ENCODE measurements around the gene LRMDA.

Gene LRMDA

GRCh38 chr10:75532253-75532924, 101.0 kb downstream of the LRMDA start:
- H3K79me2 ChIP-seq (ENCODE audit: insufficient read depth, low read length) = no peaks in the 10 kb centered on the region
- H3K4me2 ChIP-seq (ENCODE audit: low read depth, low read length, poor library complexity, severe bottlenecking) = no peak overlapping the region
- no peaks in the 10 kb centered on the region for H3K27me3 ChIP-seq (ENCODE audit: insufficient read depth, low read length, poor library complexity, severe bottlenecking)
- H3K9ac ChIP-seq (ENCODE audit: low read depth, low read length, poor library complexity, severe bottlenecking) = no peak overlapping the region
- H2AFZ ChIP-seq (ENCODE audit: low read length) = no peak overlapping the region
- H3K9me2 ChIP-seq (replicated peaks; ENCODE audit: low read depth, low read length) = no peaks in the 10 kb centered on the region
- no peak overlapping the region for H3K4me3 ChIP-seq (ENCODE audit: low read length, poor library complexity, severe bottlenecking)
- peaks cover 7% of the 10 kb centered on the region for H3K4me1 ChIP-seq (ENCODE audit: insufficient read depth, low read length, poor library complexity, severe bottlenecking)
- TF ChIP-seq EZH2phosphoT487 (IDR thresholded peaks at IDR 0.05; ENCODE audit: borderline replicate concordance) (no peak), CTCF (conservative IDR thresholded peaks at IDR 0.05; ENCODE audit: low read length) (no peak)
- no peaks in the 10 kb centered on the region for H4K20me1 ChIP-seq (ENCODE audit: insufficient read depth, low read length, poor library complexity, severe bottlenecking)
- no peaks in the 10 kb centered on the region for H3K36me3 ChIP-seq (ENCODE audit: insufficient read depth, low read length)
- no peaks in the 10 kb centered on the region for H3F3A ChIP-seq (ENCODE audit: low read depth)
- H3K9me3 ChIP-seq (ENCODE audit: insufficient read depth, low read depth, low read length) = no peaks in the 10 kb centered on the region

- peaks cover 7% of the 10 kb centered on the region for H3K4me1 ChIP-seq (ENCODE audit: insufficient read depth, low read length, poor library complexity, severe bottlenecking)
Measured at GRCh38 chr10:75538144-75538543, 106.7 kb downstream of the LRMDA start.

GRCh38 chr10:75538765-75539164, 107.3 kb downstream of the LRMDA start:
- H4K20me1 ChIP-seq (ENCODE audit: insufficient read depth, low read length, poor library complexity, severe bottlenecking) = no peaks in the 10 kb centered on the region
- H3K36me3 ChIP-seq (ENCODE audit: insufficient read depth, low read length) = no peaks in the 10 kb centered on the region
- no peak overlapping the region for H3K9ac ChIP-seq (ENCODE audit: low read depth, low read length, poor library complexity, severe bottlenecking)
- H3K79me2 ChIP-seq (ENCODE audit: insufficient read depth, low read length) = no peaks in the 10 kb centered on the region
- H3K4me3 ChIP-seq (ENCODE audit: low read length, poor library complexity, severe bottlenecking) = no peak overlapping the region
- TF ChIP-seq CTCF (conservative IDR thresholded peaks at IDR 0.05; ENCODE audit: low read length) (no peak), EZH2phosphoT487 (IDR thresholded peaks at IDR 0.05; ENCODE audit: borderline replicate concordance) (no peak)
- H3K4me1 ChIP-seq (ENCODE audit: insufficient read depth, low read length, poor library complexity, severe bottlenecking) = peaks cover 7% of the 10 kb centered on the region
- H3K4me2 ChIP-seq (ENCODE audit: low read depth, low read length, poor library complexity, severe bottlenecking) = no peak overlapping the region
- H2AFZ ChIP-seq (ENCODE audit: low read length) = no peak overlapping the region
- H3K9me3 ChIP-seq (ENCODE audit: insufficient read depth, low read depth, low read length) = no peaks in the 10 kb centered on the region
- no peaks in the 10 kb centered on the region for H3K27me3 ChIP-seq (ENCODE audit: insufficient read depth, low read length, poor library complexity, severe bottlenecking)
- no peaks in the 10 kb centered on the region for H3F3A ChIP-seq (ENCODE audit: low read depth)
- no peaks in the 10 kb centered on the region for H3K9me2 ChIP-seq (replicated peaks; ENCODE audit: low read depth, low read length)

More at GRCh38 chr10:75538144-75538543, 106.7 kb downstream of the LRMDA start:
- H3F3A ChIP-seq (ENCODE audit: low read depth) = no peaks in the 10 kb centered on the region
- TF ChIP-seq CTCF (conservative IDR thresholded peaks at IDR 0.05; ENCODE audit: low read length) = no peak
- TF ChIP-seq EZH2phosphoT487 (IDR thresholded peaks at IDR 0.05; ENCODE audit: borderline replicate concordance) = no peak
- no peak overlapping the region for H3K4me3 ChIP-seq (ENCODE audit: low read length, poor library complexity, severe bottlenecking)
- H3K4me2 ChIP-seq (ENCODE audit: low read depth, low read length, poor library complexity, severe bottlenecking) = no peak overlapping the region
- H3K9me3 ChIP-seq (ENCODE audit: insufficient read depth, low read depth, low read length) = no peaks in the 10 kb centered on the region
- H3K9ac ChIP-seq (ENCODE audit: low read depth, low read length, poor library complexity, severe bottlenecking) = no peak overlapping the region
- H3K36me3 ChIP-seq (ENCODE audit: insufficient read depth, low read length) = no peaks in the 10 kb centered on the region
- no peak overlapping the region for H2AFZ ChIP-seq (ENCODE audit: low read length)
- no peaks in the 10 kb centered on the region for H4K20me1 ChIP-seq (ENCODE audit: insufficient read depth, low read length, poor library complexity, severe bottlenecking)
- no peaks in the 10 kb centered on the region for H3K79me2 ChIP-seq (ENCODE audit: insufficient read depth, low read length)
- no peaks in the 10 kb centered on the region for H3K9me2 ChIP-seq (replicated peaks; ENCODE audit: low read depth, low read length)
- no peaks in the 10 kb centered on the region for H3K27me3 ChIP-seq (ENCODE audit: insufficient read depth, low read length, poor library complexity, severe bottlenecking)

Measured in Loucy (cell line).